Sigmoid colon (tissue), 7 donors: Measurements from ENCODE around the gene HOXA6. TPM values are rescaled to one million over a fixed set of nuclear protein-coding genes. Genes with fewer than 3 reads are reported as not detected.
A peak's percentile ranks its signal among the peaks of the same experiment; 100 is the strongest.

ENCODE experiments used
- DNase-seq: peaks from one replicate; pipeline ENCODE4 v3.0.0-alpha.2; 2019
- H3K27ac ChIP-seq, 4 donors: fragments of 200-600 bp; sonication (generic); one replicate each; pipeline ENCODE4 v1.5.1; 2016 to 2019; ENCODE audit warnings: mild to moderate bottlenecking in 1 of 4
- H3K27me3 ChIP-seq, 3 donors: fragments of 200-600 bp; sonication (generic); one replicate each; pipeline ENCODE4 v1.5.1; 2019; ENCODE audit warnings: mild to moderate bottlenecking in 1 of 3
- H3K36me3 ChIP-seq, 4 donors: fragments of 200-600 bp; sonication (generic); one replicate each; pipeline ENCODE4 v1.5.1; 2016 to 2019
- H3K4me1 ChIP-seq, 4 donors: fragments of 200-600 bp; sonication (generic); one replicate each; pipeline ENCODE4 v1.5.1; 2017 to 2019
- H3K4me3 ChIP-seq, 4 donors: fragments of 200-600 bp; sonication (generic); one replicate each; pipeline ENCODE4 v1.5.1; 2017 to 2019; ENCODE audit warnings: mild to moderate bottlenecking in 2 of 4, moderate library complexity in 1 of 4
- H3K9me3 ChIP-seq, 4 donors: fragments of 200-600 bp in 3 of 4; sonication (generic) in 3 of 4; one replicate each; pipeline versions ENCODE4 v1.5.1 to v1.6.1; 2013 to 2019
- EP300 ChIP-seq, 4 donors: sonication (generic); formaldehyde crosslinking; IDR thresholded peaks; one replicate each; pipeline ENCODE4 v1.6.1; 2017; ENCODE audit warnings: antibody characterized with exemption in 4 of 4
- POLR2A ChIP-seq, 2 donors: fragments of 450-650 bp; IDR thresholded peaks; one replicate each; pipeline ENCODE4 v1.6.1; 2016; ENCODE audit warnings: antibody characterized with exemption in 2 of 2, mild to moderate bottlenecking in 2 of 2, moderate library complexity in 2 of 2
- POLR2AphosphoS5 ChIP-seq, 4 donors: sonication (generic); formaldehyde crosslinking; IDR thresholded peaks; one replicate each; pipeline ENCODE4 v1.6.1; 2017; ENCODE audit warnings: antibody characterized with exemption in 4 of 4
- WGBS, 2 donors: extraction: QIAGEN DNeasy Blood & Tissue Kit; methylation state at CpG; one replicate each; pipeline ENCODE4 v1.1.7; 2013; 5-methylcytosine and 5-hydroxymethylcytosine counted together
- intact Hi-C: fragments of 100-400 bp; cut with DNase I; formaldehyde crosslinking; loops from one replicate; pipeline ENCODE4 v1.15.1; 2023
- polyA plus RNA-seq, 3 donors: library from polyadenylated mRNA; stranded (reverse); fragments of 200-250 nt; gene quantifications; one replicate each; pipeline ENCODE4 v1.2.3, GENCODE V29; 2013
- total RNA-seq, 4 donors: library from RNA; depleted of rRNA; stranded (reverse); fragments of >200 nt; gene quantifications; one replicate each; pipeline ENCODE4 v1.1.0, GENCODE V29; 2016
- TF ChIP-seq, protein P1 (sequence below), 4 experiments: fragments of 450-650 bp in 3 of 4; fragments of 200-600 bp in 1 of 4; IDR thresholded peaks; one replicate each; pipeline ENCODE4 v1.5.1; 2016 to 2019; ENCODE audit warnings: antibody characterized with exemption in 4 of 4, mild to moderate bottlenecking in 3 of 4, moderate library complexity in 2 of 4
- donor health status: healthy with polysubstance abuse.
- donor health status: Bipolar disorder and iron deficiency.
- donor health status: healthy.

The HOXA6 gene
- total and polyA plus RNA-seq, 7 donors: 1.6 to 10.0 (median 4.5) TPM; not detected in 1

DNA sequence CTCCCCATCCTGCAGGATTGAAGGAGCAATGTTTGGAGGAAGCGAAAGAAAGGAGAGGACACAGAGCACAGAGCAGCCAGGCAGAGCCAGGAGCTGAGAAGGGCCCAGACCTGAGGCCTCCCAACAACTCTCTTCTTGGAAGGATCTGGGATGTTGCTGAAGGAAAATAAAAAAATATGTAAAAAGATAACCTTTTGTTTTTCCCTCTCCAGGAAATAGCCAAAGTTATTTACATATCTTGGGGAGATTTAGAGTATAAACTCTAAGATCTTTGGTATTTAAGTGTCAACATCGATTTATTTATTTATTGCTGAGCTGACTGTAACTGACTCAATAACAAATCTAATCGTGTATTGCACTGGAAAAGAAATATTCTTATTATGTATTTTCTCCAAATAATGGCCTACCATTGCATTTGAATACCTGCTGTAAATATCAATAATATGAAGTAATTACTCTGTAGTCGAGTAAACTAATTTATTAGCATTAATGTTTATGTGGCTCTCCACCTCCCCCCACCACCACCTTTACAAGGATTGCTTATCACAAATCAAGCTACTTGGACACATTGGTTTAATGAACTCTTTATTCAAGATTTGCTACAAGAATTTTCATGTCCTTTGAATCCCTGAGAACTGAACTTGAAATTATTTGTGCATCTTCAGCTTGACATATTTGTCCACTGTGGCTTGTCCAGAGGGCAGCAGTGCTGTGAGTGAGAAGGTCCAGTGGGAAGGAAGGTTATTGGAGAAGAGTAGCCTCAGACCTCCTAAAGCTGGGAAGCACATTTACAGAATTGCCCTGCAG, 39.3 kb upstream of the HOXA6 start:
- DNase-seq: peak; percentile 62
- TF ChIP-seq POLR2AphosphoS5 (IDR thresholded peaks at IDR 0.05): peak in 1 of 4 donors; percentile 21
- TF ChIP-seq POLR2A (IDR thresholded peaks at IDR 0.05): no peak
- 8 to 17% methylated on average over 4 of the region's 4 CpGs for WGBS, 2 donors
- Histone ChIP-seq H3K27me3 (peaks cover 0 to 17% (median 0%) of the 10 kb centered on the region in 3 donors), H3K27ac (peak overlapping the region in 3 of 4 donors; percentile 97 to 98 (median 98)), H3K36me3 (no peaks in the 10 kb centered on the region), H3K9me3 (no peaks in the 10 kb centered on the region), H3K4me1 (peaks cover 3 to 82% (median 55%) of the 10 kb centered on the region in 4 donors), H3K4me3 (peak overlapping the region; percentile 71 to 76 (median 72))
- intact Hi-C loops: no loop called here

DNA sequence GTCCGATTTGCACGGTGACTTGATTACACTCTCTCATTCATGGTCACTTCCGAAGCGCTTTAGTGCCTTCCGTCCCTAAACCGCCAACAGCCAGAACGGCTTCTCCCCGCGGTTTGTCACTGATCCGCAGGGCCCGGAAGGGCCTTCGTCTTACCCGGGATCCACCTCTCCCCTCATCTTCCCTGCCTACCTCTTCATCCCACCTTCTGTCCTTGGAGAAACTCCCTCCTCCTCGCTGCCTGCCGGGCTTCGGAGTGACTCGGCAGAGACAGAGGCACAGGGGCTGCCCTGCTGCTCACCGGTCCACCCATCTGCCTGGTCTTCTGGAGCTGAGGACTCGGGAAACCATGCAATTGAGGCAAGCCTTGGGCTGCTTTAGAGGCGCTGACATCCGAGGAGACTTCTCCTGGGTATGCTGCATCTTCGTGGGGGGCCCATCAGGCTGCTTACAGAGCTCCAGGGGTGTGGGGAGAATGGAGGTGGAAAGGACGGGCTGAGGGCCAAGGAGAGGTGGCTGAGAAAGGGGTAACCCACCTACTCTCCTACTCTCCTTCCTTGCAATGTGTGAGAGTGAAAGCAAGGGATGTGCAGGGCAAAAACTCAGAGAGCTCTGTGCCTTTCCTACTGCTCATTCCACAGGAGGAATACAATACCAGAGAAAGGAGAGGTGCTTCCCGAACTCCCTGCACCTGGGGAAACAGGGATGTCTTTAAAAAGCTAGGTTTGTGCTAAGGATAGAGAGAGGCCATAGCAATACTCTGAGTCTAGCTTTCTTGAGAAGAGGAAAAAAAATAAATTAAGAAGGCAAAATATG, 38.5 kb upstream of the HOXA6 start:
- 3 to 8% methylated on average over 24 of the region's 24 CpGs for WGBS, 2 donors
- H3K27me3 ChIP-seq: peaks cover 0 to 17% (median 0%) of the 10 kb centered on the region in 3 donors
- peak; percentile 74 for DNase-seq
- TF ChIP-seq EP300 (IDR thresholded peaks at IDR 0.05) (no peak), POLR2AphosphoS5 (IDR thresholded peaks at IDR 0.05) (no peak)
- TF ChIP-seq, protein P1, sequence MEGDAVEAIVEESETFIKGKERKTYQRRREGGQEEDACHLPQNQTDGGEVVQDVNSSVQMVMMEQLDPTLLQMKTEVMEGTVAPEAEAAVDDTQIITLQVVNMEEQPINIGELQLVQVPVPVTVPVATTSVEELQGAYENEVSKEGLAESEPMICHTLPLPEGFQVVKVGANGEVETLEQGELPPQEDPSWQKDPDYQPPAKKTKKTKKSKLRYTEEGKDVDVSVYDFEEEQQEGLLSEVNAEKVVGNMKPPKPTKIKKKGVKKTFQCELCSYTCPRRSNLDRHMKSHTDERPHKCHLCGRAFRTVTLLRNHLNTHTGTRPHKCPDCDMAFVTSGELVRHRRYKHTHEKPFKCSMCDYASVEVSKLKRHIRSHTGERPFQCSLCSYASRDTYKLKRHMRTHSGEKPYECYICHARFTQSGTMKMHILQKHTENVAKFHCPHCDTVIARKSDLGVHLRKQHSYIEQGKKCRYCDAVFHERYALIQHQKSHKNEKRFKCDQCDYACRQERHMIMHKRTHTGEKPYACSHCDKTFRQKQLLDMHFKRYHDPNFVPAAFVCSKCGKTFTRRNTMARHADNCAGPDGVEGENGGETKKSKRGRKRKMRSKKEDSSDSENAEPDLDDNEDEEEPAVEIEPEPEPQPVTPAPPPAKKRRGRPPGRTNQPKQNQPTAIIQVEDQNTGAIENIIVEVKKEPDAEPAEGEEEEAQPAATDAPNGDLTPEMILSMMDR (IDR thresholded peaks at IDR 0.05): no peak
- H3K4me3 ChIP-seq: peak overlapping the region; percentile 71 to 76 (median 72)
- intact Hi-C loops: no loop called here
- no peaks in the 10 kb centered on the region for H3K36me3 ChIP-seq
- peak overlapping the region in 3 of 4 donors; percentile 97 to 98 (median 98) for H3K27ac ChIP-seq
- H3K4me1 ChIP-seq: peaks cover 3 to 82% (median 57%) of the 10 kb centered on the region in 4 donors
- H3K9me3 ChIP-seq: no peaks in the 10 kb centered on the region

DNA sequence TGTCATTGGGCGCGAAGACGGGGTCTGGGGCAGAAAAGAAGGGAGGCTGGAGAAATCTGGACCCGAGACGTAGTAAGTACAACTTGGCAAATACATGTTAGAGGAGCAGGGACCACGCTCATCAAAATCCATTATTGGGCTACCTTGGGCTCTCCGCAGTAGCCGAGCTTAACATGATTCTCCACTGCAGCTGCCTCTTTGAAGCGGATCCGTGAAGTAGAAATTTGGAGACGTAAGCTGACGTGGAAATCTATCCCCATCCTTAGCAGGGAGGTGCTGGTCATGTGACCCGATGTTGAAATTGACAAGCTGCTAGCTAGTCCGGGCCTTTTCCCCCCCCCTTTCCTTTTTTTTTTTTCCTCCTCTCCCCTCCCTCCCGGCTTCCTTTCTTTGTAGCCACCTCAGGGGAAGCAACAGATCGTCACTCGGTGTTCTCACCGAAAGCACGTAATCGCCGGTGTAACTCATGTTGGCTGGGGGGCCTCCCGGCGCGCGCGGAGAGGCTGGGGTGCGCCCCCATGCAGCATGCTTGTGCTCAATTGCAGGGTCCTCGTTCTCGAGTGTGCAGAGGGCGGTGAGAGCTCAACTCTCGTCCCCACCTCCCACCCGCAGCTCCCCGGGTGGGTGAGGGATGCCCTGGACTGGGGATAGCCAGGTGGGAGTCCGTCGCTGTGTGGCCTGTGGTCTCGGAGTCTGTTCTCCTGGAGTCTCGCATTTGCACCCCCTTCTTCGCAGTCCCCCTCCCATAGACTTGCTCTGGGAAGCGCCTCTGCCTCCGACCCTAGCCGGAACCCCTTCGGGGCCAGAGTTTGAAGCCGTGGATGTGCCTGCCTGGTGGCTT, 37.7 kb upstream of the HOXA6 start, which contains the start of gene HOXA11:
TSS of gene HOXA11 (minus strand) at position 220 of the 841 bp plus-strand sequence. CDS start at position 132, 88 bp downstream.
- Histone ChIP-seq H3K4me3 (peak within 1 kb of the TSS; percentile 71 to 76 (median 72)), H3K4me1 (peaks cover 3 to 82% (median 57%) of the 10 kb centered on the region in 4 donors), H3K27ac (peak within 1 kb of the TSS in 3 of 4 donors; percentile 97 to 98 (median 98)), H3K36me3 (no peaks in the 10 kb centered on the region), H3K9me3 (no peaks in the 10 kb centered on the region), H3K27me3 (peaks cover 0 to 17% (median 0%) of the 10 kb centered on the region in 3 donors)
- intact Hi-C loops: no loop called here
- TF ChIP-seq POLR2AphosphoS5 (IDR thresholded peaks at IDR 0.05) (peak; percentile 94 to 98 (median 98)), POLR2A (IDR thresholded peaks at IDR 0.05) (peak; percentile 82 to 89), EP300 (IDR thresholded peaks at IDR 0.05) (peak in 2 of 4 donors; percentile 59 to 68)
- TF ChIP-seq, protein P1 (IDR thresholded peaks at IDR 0.05): no peak
- DNase-seq: peak; percentile 97
- WGBS, 2 donors: 2 to 6% methylated on average over 43 of the region's 43 CpGs

DNA sequence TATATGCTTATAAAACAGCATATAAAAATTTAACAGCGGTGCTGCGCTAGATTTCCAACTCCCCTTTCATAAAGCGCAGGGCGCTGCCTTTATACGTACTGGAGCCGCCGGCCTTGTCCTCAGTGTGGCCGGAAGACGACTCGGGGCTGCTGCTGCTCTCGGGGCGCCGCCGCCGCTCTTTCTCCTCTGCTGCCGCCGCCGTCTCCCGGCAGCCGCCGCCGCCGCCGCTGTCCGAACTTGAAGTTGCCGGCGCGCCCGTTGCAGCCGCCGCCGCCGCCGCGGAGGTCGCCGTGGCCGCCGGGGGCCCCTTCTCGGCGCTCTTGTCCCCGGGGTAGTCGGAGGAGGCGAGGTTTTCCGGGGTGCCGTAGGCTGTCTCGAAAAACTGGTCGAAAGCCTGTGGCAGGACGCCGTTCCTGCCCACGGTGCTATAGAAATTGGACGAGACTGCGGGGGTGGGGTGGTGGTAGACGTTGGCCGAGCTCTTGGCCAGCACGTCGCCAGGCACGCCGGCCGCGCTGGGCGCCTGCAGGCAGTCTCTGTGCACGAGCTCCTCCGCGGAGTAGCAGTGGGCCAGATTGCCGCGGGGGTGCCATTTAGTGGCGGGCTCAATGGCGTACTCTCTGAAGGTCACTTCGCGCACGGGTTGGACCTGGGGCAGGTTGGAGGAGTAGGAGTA, 36.9 kb upstream of the HOXA6 start:
- no peaks in the 10 kb centered on the region for H3K36me3 ChIP-seq
- H3K9me3 ChIP-seq: no peaks in the 10 kb centered on the region
- H3K4me1 ChIP-seq: peaks cover 3 to 78% (median 52%) of the 10 kb centered on the region in 4 donors
- DNase-seq: peak; percentile 85
- peaks cover 0 to 17% (median 0%) of the 10 kb centered on the region in 3 donors for H3K27me3 ChIP-seq
- TF ChIP-seq, protein P1 (IDR thresholded peaks at IDR 0.05): no peak
- TF ChIP-seq POLR2A (IDR thresholded peaks at IDR 0.05) (peak in 1 of 2 donors; percentile 52), POLR2AphosphoS5 (IDR thresholded peaks at IDR 0.05) (peak; percentile 62 to 85 (median 75)), EP300 (IDR thresholded peaks at IDR 0.05) (no peak)
- H3K4me3 ChIP-seq: peak overlapping the region; percentile 71 to 76 (median 72)
- peak overlapping the region in 3 of 4 donors; percentile 97 to 98 (median 98) for H3K27ac ChIP-seq
- WGBS, 2 donors: 1% methylated on average over 72 of the region's 72 CpGs
- intact Hi-C loops: no loop called here
